IMR-90 (cell line): ENCODE results near the gene ITIH4. TPM values are rescaled to one million over a fixed set of nuclear protein-coding genes. Genes with fewer than 3 reads are reported as not detected.
"Not testable (repeated sequence)": the region's sequence is repeated elsewhere in the genome, so short reads cannot be mapped to it uniquely, and the experiment has no call there.

Source experiments
- ATAC-seq: fragments of 200-7000 bp; cut with Tn5 transposase; 2 replicates; pipeline ENCODE4 v1.9.1; 2020; ENCODE audit warnings: low read depth, mild to moderate bottlenecking, moderate library complexity
- BruUV-seq: library from RNA; stranded (reverse); fragments of 400-500 nt; replicated peaks from 2 replicates; lab custom pipeline; 2021; lab: Mats Ljungman, UMichigan
- CTCF ChIA-PET: fragments of 300-600 bp; formaldehyde crosslinking; extraction: SDS; loops from one replicate; lab custom pipeline; 2021; ENCODE audit warnings: antibody characterized with exemption; lab: Yijun Ruan, JAX
- POLR2A ChIA-PET: fragments of 300-600 bp; sonication (Branson Sonifier 250); formaldehyde crosslinking; loops from one replicate; lab custom pipeline; 2022; ENCODE audit warnings: antibody characterized with exemption; ENCODE audit not compliant: unreplicated experiment; lab: Charles Lee
- DNase-seq: peaks from one replicate; pipeline ENCODE4 v3.0.0; 2013
- H2AFZ ChIP-seq: replicated peaks from 2 replicates; pipeline ENCODE3; 2013; ENCODE audit warnings: low read length, mild to moderate bottlenecking; ENCODE audit not compliant: poor library complexity
- H2AK5ac ChIP-seq: 2 replicates; pipeline ENCODE4 v1.6.1; 2013; ENCODE audit warnings: low read depth, low read length, inconsistent platforms
- H2AK9ac ChIP-seq: replicated peaks from 2 replicates; pipeline ENCODE3; 2013; ENCODE audit warnings: mild to moderate bottlenecking, low read depth, low read length, moderate library complexity; ENCODE audit not compliant: poor library complexity
- H2BK120ac ChIP-seq: 2 replicates; pipeline ENCODE4 v1.6.1; 2013; ENCODE audit warnings: low read depth, low read length, inconsistent platforms
- H2BK15ac ChIP-seq: 3 replicates; pipeline ENCODE4 v1.6.1; 2013; ENCODE audit warnings: low read depth, low read length, inconsistent platforms
- H2BK20ac ChIP-seq: 2 replicates; pipeline ENCODE4 v1.6.1; 2013; ENCODE audit warnings: low read depth, mild to moderate bottlenecking, inconsistent platforms, low read length, moderate library complexity
- H2BK5ac ChIP-seq: 2 replicates; pipeline ENCODE4 v1.6.1; 2013; ENCODE audit warnings: mild to moderate bottlenecking, low read depth, low read length, inconsistent platforms; ENCODE audit not compliant: poor library complexity, severe bottlenecking
- H3K14ac ChIP-seq: replicated peaks from 2 replicates; pipeline ENCODE4 v1.6.1; 2013; ENCODE audit warnings: low read depth, low read length, inconsistent platforms
- H3K18ac ChIP-seq: 2 replicates; pipeline ENCODE4 v1.6.1; 2013; ENCODE audit warnings: low read depth, low read length, control low read depth
- H3K23ac ChIP-seq: 2 replicates; pipeline ENCODE4 v1.6.1; 2013; ENCODE audit warnings: low read depth, low read length, inconsistent platforms
- H3K27ac ChIP-seq: 2 replicates; pipeline ENCODE4 v1.5.1; 2013; ENCODE audit warnings: mild to moderate bottlenecking, control low read depth, low read length; ENCODE audit not compliant: insufficient read depth
- H3K27me3 ChIP-seq: 2 replicates; pipeline ENCODE4 v1.6.1; 2013; ENCODE audit warnings: low read length; ENCODE audit not compliant: control insufficient read depth, insufficient read depth
- H3K36me3 ChIP-seq: 2 replicates; pipeline ENCODE4 v1.6.1; 2013; ENCODE audit warnings: low read length, mixed read lengths; ENCODE audit not compliant: control insufficient read depth, insufficient read depth
- H3K4ac ChIP-seq: 2 replicates; pipeline ENCODE4 v1.6.1; 2013; ENCODE audit warnings: low read depth, low read length, inconsistent platforms
- H3K4me1 ChIP-seq: 2 replicates; pipeline ENCODE4 v1.6.1; 2013; ENCODE audit warnings: low read length, mixed read lengths; ENCODE audit not compliant: control insufficient read depth, insufficient read depth
- H3K4me2 ChIP-seq: 2 replicates; pipeline ENCODE4 v1.6.1; 2013; ENCODE audit warnings: low read depth, mild to moderate bottlenecking, control low read depth, low read length, moderate library complexity
- H3K4me3 ChIP-seq: 2 replicates; pipeline ENCODE4 v1.5.1; 2013; ENCODE audit warnings: low read depth, mild to moderate bottlenecking, control low read depth, low read length, moderate library complexity; ENCODE audit not compliant: insufficient read depth
- H3K56ac ChIP-seq: 2 replicates; pipeline ENCODE4 v1.6.1; 2013; ENCODE audit warnings: low read length, inconsistent platforms; ENCODE audit not compliant: insufficient read depth; ENCODE audit errors: extremely low read depth
- H3K79me1 ChIP-seq, 2 experiments: 2 replicates each; pipeline ENCODE4 v1.6.1; 2013; ENCODE audit warnings: low read length in 2 of 2, inconsistent platforms in 1 of 2, low read depth in 1 of 2
- H3K9ac ChIP-seq: 2 replicates; pipeline ENCODE4 v1.6.1; 2013; ENCODE audit warnings: low read depth, low read length, control low read depth
- H3K9me1 ChIP-seq: 2 replicates; pipeline ENCODE4 v1.6.1; 2013; ENCODE audit warnings: low read length, inconsistent platforms; ENCODE audit not compliant: insufficient read depth
- H3K9me3 ChIP-seq: 2 replicates; pipeline ENCODE4 v1.6.1; 2013; ENCODE audit warnings: low read length; ENCODE audit not compliant: control insufficient read depth, insufficient read depth
- H4K20me1 ChIP-seq: 2 replicates; pipeline ENCODE4 v1.6.1; 2013; ENCODE audit warnings: low read length, inconsistent platforms; ENCODE audit not compliant: insufficient read depth
- H4K5ac ChIP-seq: 2 replicates; pipeline ENCODE4 v1.6.1; 2013; ENCODE audit warnings: mild to moderate bottlenecking, low read depth, low read length, control low read depth
- H4K8ac ChIP-seq, 2 experiments: 2 replicates each; pipeline ENCODE4 v1.6.1; 2013; ENCODE audit warnings: low read depth in 2 of 2, low read length in 2 of 2, control low read depth in 1 of 2, inconsistent platforms in 1 of 2
- H4K91ac ChIP-seq: 2 replicates; pipeline ENCODE4 v1.6.1; 2013; ENCODE audit warnings: low read depth, low read length, inconsistent platforms; ENCODE audit not compliant: insufficient read depth
- WGBS, 2 experiments: methylation state at CpG; one replicate each; pipeline versions ENCODE4 v1.1.5 to v1.1.7; 2013; ENCODE audit warnings: missing lambda C conversion rate in 2 of 2; ENCODE audit not compliant: insufficient read length in 1 of 2; ENCODE audit errors: extremely low coverage in 2 of 2; 5-methylcytosine and 5-hydroxymethylcytosine counted together
- dilution Hi-C: fragments of 300-500 bp; cut with HindIII; formaldehyde crosslinking; loops from one replicate; pipeline ENCODE4 v1.14.3; 2018; ENCODE audit warnings: low sequenced_read_pairs; ENCODE audit not compliant: unreplicated experiment
- in situ Hi-C: fragments of 300-500 bp; cut with MboI; formaldehyde crosslinking; loops from 3 replicates; pipeline ENCODE4 v1.14.3; 2019; ENCODE audit warnings: low sequenced_read_pairs, inconsistent platforms, mixed read lengths
- intact Hi-C: fragments of 100-400 bp; cut with micrococcal nuclease; formaldehyde crosslinking; loops from 2 replicates; pipeline ENCODE4 v1.10.0; 2022
- polyA plus RNA-seq, 3 experiments: library from polyadenylated mRNA; depleted of rRNA; stranded (reverse); fragments of >200 nt; gene quantifications; 2 replicates each; pipeline ENCODE4 v1.2.3, GENCODE V29; 2012; ENCODE audit warnings: low replicate concordance in 1 of 3
- total RNA-seq: library from RNA; depleted of rRNA; stranded (reverse); fragments of >200 nt; gene quantifications from 2 replicates; pipeline ENCODE4 v1.2.3, GENCODE V29; 2012

ITIH4 gene
- total and polyA plus RNA-seq, 2 of the 4 experiments (the other 2 are of a cell fraction), result 0.26 to 0.36 TPM

- H3K23ac ChIP-seq, ATAC-seq, BruUV-seq, DNase-seq, H2BK120ac ChIP-seq, H3K14ac ChIP-seq, CTCF ChIA-PET, H3K9ac ChIP-seq, H4K5ac ChIP-seq, H2AFZ ChIP-seq, H4K20me1 ChIP-seq, H2BK5ac ChIP-seq, H2BK15ac ChIP-seq, H3K79me1 ChIP-seq, H3K9me1 ChIP-seq, H3K36me3 ChIP-seq, H3K4ac ChIP-seq, POLR2A ChIA-PET, H4K91ac ChIP-seq, H3K4me2 ChIP-seq, H3K4me3 ChIP-seq, H2AK9ac ChIP-seq, H2BK20ac ChIP-seq, H3K18ac ChIP-seq, H3K27ac ChIP-seq, H4K8ac ChIP-seq, intact Hi-C loops, H3K56ac ChIP-seq, dilution Hi-C loops, in situ Hi-C loops, H3K9me3 ChIP-seq, H3K4me1 ChIP-seq, H2AK5ac ChIP-seq: not testable (repeated sequence)
- peaks cover 25% of the 10 kb centered on the region; the same call in 1 of the 2 replicates for H3K27me3 ChIP-seq
- WGBS, 2 experiments, result no CpG with 5 or more reads among the region's 6 CpGs
These were observed 54.0 kb downstream of the ITIH4 start for GRCh38 chr3:52776486-52776885.
